Tibial artery (tissue), 4 donors: ENCODE measurements around the gene ZBTB2.

Source experiments
- DNase-seq, 2 donors: peaks; one replicate each; pipeline ENCODE4 v3.0.0-alpha.2; 2019
- H3K27ac ChIP-seq, 2 donors: fragments of 200-600 bp; sonication (generic) in 1 of 2; 1 replicate in 1 of 2; 2 replicates in 1 of 2; pipeline ENCODE4 v1.5.1; 2018 to 2019; ENCODE audit warnings: mild to moderate bottlenecking in 1 of 2
- H3K27me3 ChIP-seq, 2 donors: fragments of 200-600 bp; sonication (generic) in 1 of 2; one replicate each; pipeline versions ENCODE4 v1.5.1 to v1.6.0; 2016 to 2019
- H3K36me3 ChIP-seq, 3 donors: fragments of 200-600 bp; sonication (generic) in 2 of 3; one replicate each; pipeline ENCODE4 v1.5.1; 2016 to 2019; ENCODE audit warnings: mild to moderate bottlenecking in 2 of 3
- H3K4me1 ChIP-seq, 4 donors: fragments of 200-600 bp; sonication (generic) in 2 of 4; 1 replicate in 3 of 4; 2 replicates in 1 of 4; pipeline ENCODE4 v1.5.1; 2016 to 2019
- H3K4me3 ChIP-seq, 2 donors: fragments of 200-600 bp; sonication (generic) in 1 of 2; 1 replicate in 1 of 2; 2 replicates in 1 of 2; pipeline ENCODE4 v1.5.1; 2018 to 2019; ENCODE audit warnings: mild to moderate bottlenecking in 2 of 2
- H3K9me3 ChIP-seq, 3 donors: fragments of 200-600 bp; sonication (generic) in 1 of 3; one replicate each; pipeline ENCODE4 v1.5.1; 2016 to 2019
- CTCF ChIP-seq, 2 experiments: fragments of 200-600 bp in 1 of 2; fragments of 450-650 bp in 1 of 2; IDR thresholded peaks; one replicate each; pipeline ENCODE4 v1.5.1; 2017 to 2019; ENCODE audit warnings: antibody characterized with exemption in 2 of 2, mild to moderate bottlenecking in 1 of 2, moderate library complexity in 1 of 2
- intact Hi-C: fragments of 100-400 bp; cut with DNase I; formaldehyde crosslinking; loops from one replicate; pipeline ENCODE4 v1.15.0; 2023; ENCODE audit warnings: low total_unique reads

ZBTB2 gene

GRCh38 chr6:151428093-151428735, 36.9 kb upstream of the ZBTB2 start:
- TF ChIP-seq CTCF (IDR thresholded peaks at IDR 0.05): no peak
- no peaks in the 10 kb centered on the region for H3K27me3 ChIP-seq
- H3K27ac ChIP-seq: no peak overlapping the region
- H3K4me1 ChIP-seq: peaks cover 0 to 4% (median 0%) of the 10 kb centered on the region in 4 donors
- H3K36me3 ChIP-seq: peaks cover 43 to 69% (median 67%) of the 10 kb centered on the region in 3 donors
- DNase-seq: no peak
- no peaks in the 10 kb centered on the region for H3K9me3 ChIP-seq
- intact Hi-C loops: no loop called here
- no peak overlapping the region for H3K4me3 ChIP-seq

GRCh38 chr6:151425561-151425960, 34.2 kb upstream of the ZBTB2 start:
- no peak for TF ChIP-seq CTCF (IDR thresholded peaks at IDR 0.05)
- H3K27ac ChIP-seq: no peak overlapping the region
- H3K4me1 ChIP-seq: peaks cover 0 to 10% (median 0%) of the 10 kb centered on the region in 4 donors
- intact Hi-C loops: no loop called here
- no peak overlapping the region for H3K4me3 ChIP-seq
- H3K9me3 ChIP-seq: no peaks in the 10 kb centered on the region
- H3K27me3 ChIP-seq: no peaks in the 10 kb centered on the region
- H3K36me3 ChIP-seq: peaks cover 22 to 48% (median 43%) of the 10 kb centered on the region in 3 donors
- DNase-seq: no peak

- intact Hi-C loops: no loop called here
Observed at GRCh38 chr6:151422981-151423380, 31.6 kb upstream of the ZBTB2 start.

GRCh38 chr6:151417477-151417876, 26.1 kb upstream of the ZBTB2 start:
- intact Hi-C loops: no loop called here
- TF ChIP-seq CTCF (IDR thresholded peaks at IDR 0.05): no peak
- H3K36me3 ChIP-seq: peaks cover 25 to 72% (median 39%) of the 10 kb centered on the region in 3 donors

More at GRCh38 chr6:151422981-151423380, 31.6 kb upstream of the ZBTB2 start:
- Histone ChIP-seq H3K4me1 (peaks cover 0 to 10% (median 0%) of the 10 kb centered on the region in 4 donors), H3K4me3 (no peak overlapping the region), H3K27ac (peak overlapping the region; percentile 42 to 51), H3K27me3 (no peaks in the 10 kb centered on the region), H3K9me3 (no peaks in the 10 kb centered on the region), H3K36me3 (peaks cover 16 to 59% (median 22%) of the 10 kb centered on the region in 3 donors)
- DNase-seq: no peak
- TF ChIP-seq CTCF (IDR thresholded peaks at IDR 0.05): no peak

GRCh38 chr6:151414641-151415260, 23.4 kb upstream of the ZBTB2 start:
- Histone ChIP-seq H3K4me3 (no peak overlapping the region), H3K4me1 (no peaks in the 10 kb centered on the region), H3K36me3 (peaks cover 25 to 74% (median 52%) of the 10 kb centered on the region in 3 donors), H3K9me3 (no peaks in the 10 kb centered on the region), H3K27me3 (no peaks in the 10 kb centered on the region), H3K27ac (no peak overlapping the region)
- no peak for TF ChIP-seq CTCF (IDR thresholded peaks at IDR 0.05)
- no peak for DNase-seq
- intact Hi-C loops: no loop called here

More at GRCh38 chr6:151417477-151417876, 26.1 kb upstream of the ZBTB2 start:
- H3K4me3 ChIP-seq: no peak overlapping the region
- no peaks in the 10 kb centered on the region for H3K27me3 ChIP-seq
- no peaks in the 10 kb centered on the region for H3K4me1 ChIP-seq
- H3K27ac ChIP-seq: no peak overlapping the region
- H3K9me3 ChIP-seq: no peaks in the 10 kb centered on the region
- DNase-seq: no peak
